GM12878 (cell line): ENCODE results near the gene LMAN1L. TPM values are rescaled to one million over a fixed set of nuclear protein-coding genes. Genes with fewer than 3 reads are reported as not detected.

Source experiments
- ATAC-seq: fragments of 200-7000 bp; cut with Tn5 transposase; 3 replicates; pipeline ENCODE4 v1.9.1; 2020; ENCODE audit warnings: mild to moderate bottlenecking, moderate library complexity
- BruUV-seq: library from RNA; stranded (reverse); fragments of 400-500 nt; replicated peaks from 2 replicates; lab custom pipeline; 2021; lab: Mats Ljungman, UMichigan
- CTCF ChIA-PET: fragments of 300-600 bp; sonication (Branson Sonifier 250); formaldehyde crosslinking; extraction: SDS; loops from one replicate; lab custom pipeline; 2021; ENCODE audit warnings: inconsistent platforms; lab: Yijun Ruan, JAX
- POLR2A ChIA-PET: fragments of 350-600 bp; formaldehyde crosslinking; extraction: SDS; loops from one replicate; lab custom pipeline; 2021; ENCODE audit warnings: inconsistent platforms; lab: Charles Lee
- RAD21 ChIA-PET: fragments of 300-600 bp; sonication (Branson Sonifier 250); formaldehyde crosslinking; loops from one replicate; lab custom pipeline; 2023; ENCODE audit warnings: antibody characterized with exemption; ENCODE audit not compliant: unreplicated experiment; lab: Charles Lee
- SMC1A ChIA-PET: fragments of 300-600 bp; sonication (Branson Sonifier 250); formaldehyde crosslinking; loops from one replicate; lab custom pipeline; 2023; ENCODE audit not compliant: unreplicated experiment, uncharacterized antibody; lab: Charles Lee
- DNase-seq: peaks from one replicate; pipeline ENCODE4 v3.0.0-alpha.2; 2011; ENCODE audit warnings: low read depth, low spot score
- FAIRE-seq: peaks from 3 replicates; lab custom pipeline; 2011; peaks lifted over from hg19 to GRCh38; lab: Jason Lieb, UNC
- H2AFZ ChIP-seq: 2 replicates; pipeline ENCODE4 v1.6.0; 2011; ENCODE audit warnings: low read depth, low read length, control low read depth; ENCODE audit not compliant: control insufficient read depth
- H3K27ac ChIP-seq: 2 replicates; pipeline ENCODE4 v1.5.1; 2011; ENCODE audit warnings: control low read depth; ENCODE audit not compliant: control insufficient read depth, insufficient read depth
- H3K27me3 ChIP-seq, 2 experiments: replicated peaks in 1 of 2; 2 replicates each; pipeline versions ENCODE4 v1.6.0 to v1.6.1; 2011; ENCODE audit warnings: low read length in 1 of 2; ENCODE audit not compliant: control insufficient read depth in 2 of 2, insufficient read depth in 2 of 2
- H3K36me3 ChIP-seq, 2 experiments: 2 replicates each; pipeline ENCODE4 v1.5.1; 2011; ENCODE audit warnings: low read length in 1 of 2; ENCODE audit not compliant: control insufficient read depth in 2 of 2, insufficient read depth in 2 of 2
- H3K4me1 ChIP-seq: 2 replicates; pipeline ENCODE4 v1.6.1; 2011; ENCODE audit warnings: mild to moderate bottlenecking, low read length, moderate library complexity, mixed read lengths; ENCODE audit not compliant: control insufficient read depth, insufficient read depth
- H3K4me2 ChIP-seq: 2 replicates; pipeline ENCODE4 v1.6.0; 2011; ENCODE audit warnings: control low read depth; ENCODE audit not compliant: control insufficient read depth, insufficient read depth
- H3K4me3 ChIP-seq: fragments of 200-600 bp; sonication (generic); 2 replicates; pipeline ENCODE4 v1.5.1; 2016
- H3K79me2 ChIP-seq: 2 replicates; pipeline ENCODE4 v1.6.0; 2011; ENCODE audit warnings: low read length; ENCODE audit not compliant: control insufficient read depth, insufficient read depth
- H3K9ac ChIP-seq: 2 replicates; pipeline ENCODE4 v1.8.0; 2011; ENCODE audit warnings: low read length, control low read depth, mixed read lengths; ENCODE audit not compliant: control insufficient read depth, insufficient read depth
- H3K9me3 ChIP-seq: replicated peaks from 3 replicates; pipeline ENCODE4 v1.5.1; 2011; ENCODE audit warnings: mild to moderate bottlenecking, low read length; ENCODE audit not compliant: control insufficient read depth, insufficient read depth
- H4K20me1 ChIP-seq: 2 replicates; pipeline ENCODE4 v1.6.0; 2011; ENCODE audit not compliant: control insufficient read depth, insufficient read depth
- E2F4 ChIP-seq: IDR thresholded peaks from 2 replicates; pipeline ENCODE4 v1.6.1; 2012; ENCODE audit warnings: low read depth, low read length, improper control_type of control experiment
- GATAD2B ChIP-seq: fragments of 450-650 bp; conservative IDR thresholded peaks from 2 replicates; pipeline ENCODE4 v1.6.1; 2017; ENCODE audit warnings: low read depth, mild to moderate bottlenecking, moderate library complexity
- IRF4 ChIP-seq: IDR thresholded peaks from 2 replicates; pipeline ENCODE4 v1.6.1; 2011; ENCODE audit warnings: low read depth, low read length
- JUNB ChIP-seq: IDR thresholded peaks from 2 replicates; pipeline ENCODE4 v1.6.1; 2016; ENCODE audit warnings: antibody characterized with exemption, mild to moderate bottlenecking
- POU2F2 ChIP-seq: IDR thresholded peaks from 3 replicates; pipeline ENCODE4 v1.6.1; 2011; ENCODE audit warnings: low read depth, mild to moderate bottlenecking, low read length, borderline replicate concordance
- RUNX3 ChIP-seq: IDR thresholded peaks from 2 replicates; pipeline ENCODE4 v1.6.1; 2012; ENCODE audit warnings: low read length, inconsistent platforms
- SMC3 ChIP-seq: IDR thresholded peaks from 2 replicates; pipeline ENCODE4 v1.6.1; 2011; ENCODE audit warnings: low read length, improper control_type of control experiment, borderline replicate concordance
- STAT3 ChIP-seq: IDR thresholded peaks from 2 replicates; pipeline ENCODE4 v1.6.1; 2011; ENCODE audit warnings: low read depth, low read length, improper control_type of control experiment
- SUZ12 ChIP-seq: fragments of 200-600 bp; sonication (generic); IDR thresholded peaks from one replicate; pipeline ENCODE4 v1.6.1; 2018; ENCODE audit warnings: antibody characterized with exemption, mild to moderate bottlenecking; ENCODE audit not compliant: unreplicated experiment
- ZNF217 ChIP-seq: fragments of 450-650 bp; IDR thresholded peaks from 2 replicates; pipeline ENCODE4 v1.6.1; 2017; ENCODE audit warnings: antibody characterized with exemption, mild to moderate bottlenecking
- ZNF24 ChIP-seq: fragments of 450-650 bp; IDR thresholded peaks from 2 replicates; pipeline ENCODE4 v1.6.1; 2017; ENCODE audit warnings: antibody characterized with exemption, mild to moderate bottlenecking
- WGBS: methylation state at CpG from one replicate; pipeline ENCODE4 v1.1.6; 2016; ENCODE audit warnings: low lambda C conversion rate; ENCODE audit not compliant: insufficient replicate concordance, insufficient coverage; ENCODE audit errors: missing lambda C conversion rate; 5-methylcytosine and 5-hydroxymethylcytosine counted together
- in situ Hi-C: fragments of 300-500 bp; cut with MboI; formaldehyde crosslinking; loops from 9 replicates; pipeline ENCODE4 v1.14.3; 2018; ENCODE audit warnings: mixed read lengths
- intact Hi-C: fragments of 100-400 bp; cut with micrococcal nuclease; formaldehyde crosslinking; loops from one replicate; pipeline ENCODE4 v1.14.2; 2022; ENCODE audit not compliant: unreplicated experiment
- polyA plus RNA-seq, 11 experiments: library from polyadenylated mRNA; depleted of rRNA in 4 of 11; unstranded in 6 of 11; stranded (reverse) in 5 of 11; fragments of >200 nt; fragmentation: Nextera tagmentation in 4 of 11; fragmentation: Illumina TruSeq in 1 of 11; extraction: Ambion mirVana in 4 of 11; extraction: Trizol in 1 of 11; gene quantifications; 1 replicate in 1 of 11; 2 replicates in 10 of 11; pipeline versions ENCODE4 v1.2.1 to v1.2.3, GENCODE V29; 2011 to 2016; ENCODE audit warnings: inconsistent platforms in 2 of 11, missing spikeins in 2 of 11, low read depth in 1 of 11
- total RNA-seq, 4 experiments: library from RNA; depleted of rRNA in 3 of 4; stranded (reverse); fragments of >200 nt in 3 of 4; fragmentation: Illumina TruSeq in 1 of 4; extraction: Trizol in 1 of 4; gene quantifications; 2 replicates each; pipeline versions ENCODE4 v1.2.1 to v1.2.3, GENCODE V29; 2013 to 2021
- TF ChIP-seq, protein P1 (sequence below): fragments of 450-650 bp; formaldehyde crosslinking; IDR thresholded peaks from 2 replicates; pipeline ENCODE4 v1.4.0; 2022; ENCODE audit warnings: mild to moderate bottlenecking, moderate library complexity

Gene LMAN1L
- total and polyA plus RNA-seq, 10 of the 15 experiments (the other 5 are each of a cell fraction or from before 2014, with no cell fraction given): not detected

DNA sequence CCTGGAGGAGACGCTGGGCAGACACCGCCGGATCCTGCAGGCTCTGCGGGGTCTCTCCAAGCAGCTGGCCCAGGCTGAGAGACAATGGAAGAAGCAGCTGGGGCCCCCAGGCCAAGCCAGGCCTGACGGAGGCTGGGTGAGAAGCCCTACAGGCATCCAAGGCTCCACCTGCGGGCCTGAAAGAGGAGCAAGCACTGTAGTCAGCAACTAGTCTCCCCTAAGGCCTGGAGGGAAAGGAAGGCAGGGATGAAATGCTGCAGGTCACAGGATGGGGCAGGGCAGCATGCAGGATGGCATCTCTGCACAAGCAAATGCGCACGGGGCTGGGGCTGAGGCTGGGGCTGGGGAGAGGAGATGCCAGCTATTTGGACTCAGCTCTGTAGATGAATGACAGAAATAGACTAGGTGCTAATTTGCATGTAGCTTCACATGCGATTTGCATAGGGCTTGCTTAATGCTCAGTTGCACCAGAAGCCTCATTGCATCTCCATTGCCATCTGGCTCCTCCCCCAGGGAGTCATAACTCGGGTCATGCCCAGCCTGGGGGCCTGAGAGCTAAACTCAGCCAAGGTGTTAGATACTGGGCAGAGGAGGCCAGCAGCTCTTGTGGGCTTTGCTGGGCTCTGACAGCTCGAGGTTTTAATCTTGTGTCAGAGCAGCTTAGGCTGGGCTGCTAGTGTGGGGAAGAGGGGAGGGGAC lies 8.6 kb downstream of the LMAN1L start:
- Histone ChIP-seq H3K9ac (no peak overlapping the region), H3K27ac (no peak overlapping the region)
- BruUV-seq: no TSS peak

DNA sequence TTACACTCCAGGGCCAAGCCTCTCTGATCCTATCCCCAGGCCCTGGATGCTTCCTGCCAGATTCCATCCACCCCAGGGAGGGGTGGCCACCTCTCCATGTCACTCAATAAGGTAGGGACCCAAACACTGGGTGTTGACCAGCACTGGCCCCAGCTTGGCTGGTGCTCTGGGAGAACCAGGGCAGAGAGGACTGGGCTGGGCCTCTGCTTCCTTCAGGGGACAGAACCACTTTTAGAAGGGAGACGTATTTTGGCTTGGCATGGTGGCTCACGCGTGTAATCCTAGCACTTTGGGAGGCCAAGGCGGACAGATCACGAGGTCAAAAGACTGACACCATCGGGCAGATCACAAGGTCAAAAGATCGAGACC lies 9.1 kb downstream of the LMAN1L start:
- POLR2A ChIA-PET: interaction anchor here (1.1 kb wide), 1 partner anchor 34 kb away, joined by 3 read pairs; no protein-coding TSS in a partner anchor
- RAD21 ChIA-PET: interaction anchor here (1.1 to 1.2 kb wide), 2 partner anchors 37 to 188 kb away, joined by 3 to 4 read pairs; no protein-coding TSS in a partner anchor
- Histone ChIP-seq H3K9me3 (no peaks in the 10 kb centered on the region), H3K27me3 (peaks cover 0 to 6% of the 10 kb centered on the region in 2 experiments; a peak in 2 of 4 replicates), H3K4me2 (peak overlapping the region; percentile 49; the same call in 1 of the 2 replicates), H2AFZ (no peak overlapping the region), H3K4me3 (no peak overlapping the region), H3K9ac (no peak overlapping the region), H3K4me1 (peaks cover 16% of the 10 kb centered on the region), H3K79me2 (no peaks in the 10 kb centered on the region), H3K36me3 (no peaks in the 10 kb centered on the region), H3K27ac (no peak overlapping the region), H4K20me1 (no peaks in the 10 kb centered on the region)
- CTCF ChIA-PET: interaction anchor here (1.1 to 2.3 kb wide), 11 partner anchors 8 to 187 kb away, joined by 3 to 12 read pairs (median 3); no protein-coding TSS in a partner anchor
- in situ Hi-C loops: no loop called here
- TF ChIP-seq STAT3 (no peak), POU2F2 (no peak), SUZ12 (no peak), SMC3 (no peak), ZNF217 (no peak), E2F4 (no peak), IRF4 (no peak), JUNB (no peak), ZNF24 (no peak), RUNX3 (no peak)
- TF ChIP-seq, protein P1, sequence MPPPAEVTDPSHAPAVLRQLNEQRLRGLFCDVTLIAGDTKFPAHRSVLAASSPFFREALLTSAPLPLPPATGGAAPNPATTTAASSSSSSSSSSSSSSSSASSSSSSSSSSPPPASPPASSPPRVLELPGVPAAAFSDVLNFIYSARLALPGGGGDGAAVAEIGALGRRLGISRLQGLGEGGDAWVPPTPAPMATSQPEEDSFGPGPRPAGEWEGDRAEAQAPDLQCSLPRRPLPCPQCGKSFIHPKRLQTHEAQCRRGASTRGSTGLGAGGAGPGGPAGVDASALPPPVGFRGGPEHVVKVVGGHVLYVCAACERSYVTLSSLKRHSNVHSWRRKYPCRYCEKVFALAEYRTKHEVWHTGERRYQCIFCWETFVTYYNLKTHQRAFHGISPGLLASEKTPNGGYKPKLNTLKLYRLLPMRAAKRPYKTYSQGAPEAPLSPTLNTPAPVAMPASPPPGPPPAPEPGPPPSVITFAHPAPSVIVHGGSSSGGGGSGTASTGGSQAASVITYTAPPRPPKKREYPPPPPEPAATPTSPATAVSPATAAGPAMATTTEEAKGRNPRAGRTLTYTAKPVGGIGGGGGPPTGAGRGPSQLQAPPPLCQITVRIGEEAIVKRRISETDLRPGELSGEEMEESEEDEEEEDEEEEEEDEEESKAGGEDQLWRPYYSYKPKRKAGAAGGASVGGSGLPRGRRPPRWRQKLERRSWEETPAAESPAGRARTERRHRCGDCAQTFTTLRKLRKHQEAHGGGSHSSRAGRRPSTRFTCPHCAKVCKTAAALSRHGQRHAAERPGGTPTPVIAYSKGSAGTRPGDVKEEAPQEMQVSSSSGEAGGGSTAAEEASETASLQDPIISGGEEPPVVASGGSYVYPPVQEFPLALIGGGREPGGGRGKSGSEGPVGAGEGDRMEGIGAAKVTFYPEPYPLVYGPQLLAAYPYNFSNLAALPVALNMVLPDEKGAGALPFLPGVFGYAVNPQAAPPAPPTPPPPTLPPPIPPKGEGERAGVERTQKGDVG (CRISPR knock-in tag): no peak
- no peak for DNase-seq
- no peak for FAIRE-seq
- WGBS: 86% methylated on average over 6 of the region's 7 CpGs
- intact Hi-C loops: no loop called here
- SMC1A ChIA-PET: interaction anchor here (1.3 kb wide), 1 partner anchor 9 kb away, joined by 3 read pairs; no protein-coding TSS in a partner anchor
- BruUV-seq: no TSS peak
- ATAC-seq: no peak

More for the DNA sequence above, 8.6 kb downstream of the LMAN1L start:
- ATAC-seq: peak; percentile 87
- CTCF ChIA-PET: interaction anchor here (1.1 to 2.3 kb wide), 11 partner anchors 9 to 186 kb away, joined by 3 to 12 read pairs (median 3); no protein-coding TSS in a partner anchor
- H2AFZ ChIP-seq: no peak overlapping the region
- peak; percentile 45 for DNase-seq
- peaks cover 0 to 5% of the 10 kb centered on the region in 2 experiments; a peak in 2 of 4 replicates for H3K27me3 ChIP-seq
- intact Hi-C loops: no loop called here
- no peak overlapping the region for H3K4me3 ChIP-seq
- POLR2A ChIA-PET: interaction anchor here (1.1 kb wide), 1 partner anchor 34 kb away, joined by 3 read pairs; no protein-coding TSS in a partner anchor
- H3K4me2 ChIP-seq: peak overlapping the region; percentile 49
- no peaks in the 10 kb centered on the region for H4K20me1 ChIP-seq
- SMC1A ChIA-PET: interaction anchor here (1.3 to 1.5 kb wide), 2 partner anchors 10 to 48 kb away, joined by 3 to 4 read pairs; no protein-coding TSS in a partner anchor
- RAD21 ChIA-PET: interaction anchor here (0.7 to 1.2 kb wide), 4 partner anchors 30 to 187 kb away, joined by 3 to 4 read pairs (median 3); no protein-coding TSS in a partner anchor
- TF ChIP-seq GATAD2B: no peak
- TF ChIP-seq POU2F2: peak; percentile 79; the same call in 2 of the 3 replicates
- no peaks in the 10 kb centered on the region for H3K9me3 ChIP-seq
- peaks cover 16% of the 10 kb centered on the region for H3K4me1 ChIP-seq
- no peaks in the 10 kb centered on the region for H3K79me2 ChIP-seq
- 0% methylated on average over 11 of the region's 11 CpGs for WGBS
- no peaks in the 10 kb centered on the region for H3K36me3 ChIP-seq
- in situ Hi-C loops: no loop called here
- FAIRE-seq: peak; percentile 94
